PFSK-1 (cell line): ENCODE data around the gene SMARCD3.

ENCODE experiments used
- FOXP2 ChIP-seq: optimal IDR thresholded peaks from 2 replicates; pipeline ENCODE3; 2011; ENCODE audit warnings: borderline replicate concordance, control low read depth, inconsistent platforms; ENCODE audit not compliant: insufficient read depth; ENCODE audit errors: extremely low read length, extremely low read depth
- POLR2AphosphoS5 ChIP-seq: IDR thresholded peaks from 2 replicates; pipeline ENCODE4 v1.6.1; 2012; ENCODE audit warnings: low read depth, mild to moderate bottlenecking, control low read depth, low read length, moderate library complexity
- REST ChIP-seq, 2 experiments: IDR thresholded peaks; 2 replicates each; pipeline versions ENCODE4 v1.6.1 to v1.8.0; 2011 to 2012; ENCODE audit warnings: low read depth in 2 of 2, low read length in 2 of 2, control low read depth in 1 of 2, inconsistent platforms in 1 of 2, mild to moderate bottlenecking in 1 of 2, moderate library complexity in 1 of 2; ENCODE audit not compliant: insufficient read depth in 1 of 2
- SIN3A ChIP-seq: IDR thresholded peaks from 2 replicates; pipeline ENCODE4 v1.6.1; 2012; ENCODE audit warnings: mild to moderate bottlenecking, low read length, moderate library complexity, borderline replicate concordance; ENCODE audit not compliant: insufficient read depth
- TAF1 ChIP-seq: IDR thresholded peaks from 2 replicates; pipeline ENCODE4 v1.6.1; 2012; ENCODE audit warnings: low read length, control low read depth, borderline replicate concordance; ENCODE audit not compliant: insufficient read depth

GRCh38 chr7:151241755-151242096 lies 6.8 kb downstream of the SMARCD3 start:
- no peak for TF ChIP-seq POLR2AphosphoS5
- TF ChIP-seq REST (IDR thresholded peaks at IDR 0.05; ENCODE audit: insufficient read depth in 1 of 2, low read depth in 2 of 2, low read length in 2 of 2) = no peak
- TF ChIP-seq TAF1 = no peak
- TF ChIP-seq SIN3A = no peak
- no peak for TF ChIP-seq FOXP2
